Testis (tissue), 5 donors: Measurements from ENCODE around the gene FSIP1. TPM values are rescaled to one million over a fixed set of nuclear protein-coding genes. Genes with fewer than 3 reads are reported as not detected.

Experiments
- DNase-seq: peaks from one replicate; pipeline ENCODE4 v3.0.0-alpha.2; 2019
- H3K27ac ChIP-seq, 2 donors: fragments of 200-600 bp; sonication (generic); one replicate each; pipeline ENCODE4 v1.5.1; 2019
- H3K27me3 ChIP-seq: fragments of 200-600 bp; sonication (generic); one replicate; pipeline ENCODE4 v1.5.1; 2019
- H3K36me3 ChIP-seq: fragments of 200-600 bp; sonication (generic); one replicate; pipeline ENCODE4 v1.5.1; 2017; ENCODE audit warnings: low read depth; ENCODE audit errors: missing control alignments
- H3K4me1 ChIP-seq: fragments of 200-600 bp; sonication (generic); one replicate; pipeline ENCODE4 v1.5.1; 2019
- H3K4me3 ChIP-seq, 2 donors: fragments of 200-600 bp; sonication (generic); one replicate each; pipeline ENCODE4 v1.5.1; 2017 to 2019
- H3K9me3 ChIP-seq: fragments of 200-600 bp; sonication (generic); one replicate; pipeline ENCODE4 v1.5.1; 2017
- CTCF ChIP-seq, 3 experiments: fragments of 450-650 bp in 2 of 3; fragments of 200-600 bp in 1 of 3; sonication (generic) in 1 of 3; IDR thresholded peaks; one replicate each; pipeline ENCODE4 v1.5.1; 2016 to 2019; ENCODE audit warnings: antibody characterized with exemption in 3 of 3, mild to moderate bottlenecking in 2 of 3, moderate library complexity in 1 of 3
- POLR2A ChIP-seq: fragments of 450-650 bp; IDR thresholded peaks from one replicate; pipeline ENCODE4 v1.6.1; 2017; ENCODE audit warnings: antibody characterized with exemption, mild to moderate bottlenecking, moderate library complexity
- WGBS, 2 donors: methylation state at CpG; one replicate each; pipeline ENCODE4 v1.1.5; 2018; 5-methylcytosine and 5-hydroxymethylcytosine counted together
- intact Hi-C: fragments of 100-400 bp; cut with DNase I; formaldehyde crosslinking; loops from one replicate; pipeline ENCODE4 v1.15.1; 2023; ENCODE audit warnings: low total_unique reads
- long read RNA-seq, 2 donors: transcript quantifications; one replicate each; lab custom pipeline, GENCODE V29; 2026
- polyA plus RNA-seq: library from polyadenylated mRNA; stranded (reverse); fragments of 350-450 nt; fragmentation: Illumina TruSeq; extraction: RNeasy Lipid Tissue Mini Kit (QIAGEN cat#74804); gene quantifications from one replicate; pipeline ENCODE4 v1.2.3, GENCODE V29; 2014; ENCODE audit warnings: low read depth, low replicate concordance; ENCODE audit not compliant: insufficient read depth
- total RNA-seq, 2 donors: library from RNA; depleted of rRNA; stranded (reverse); fragments of >200 nt; gene quantifications; one replicate each; pipeline ENCODE4 v1.2.3, GENCODE V29; 2016

The FSIP1 gene
- total RNA-seq (1 to 10 TPM; 5.8 to 8.2 TPM), polyA plus RNA-seq (11.2 TPM)
- long read RNA-seq, donor 1, result 0 reads
- long read RNA-seq, donor 2, result 0 reads

GRCh38 chr15:39782441-39783138, at the start of gene FSIP1:
Gene FSIP1, minus strand, starts transcription at chr15:39782841. Its CDS starts 6,317 bp downstream, at chr15:39776524.
- peak within 1 kb of the TSS; percentile 73 to 86 for H3K27ac ChIP-seq
- H3K9me3 ChIP-seq, result no peaks in the 10 kb centered on the region
- H3K27me3 ChIP-seq, result no peaks in the 10 kb centered on the region
- H3K36me3 ChIP-seq, result no peaks in the 10 kb centered on the region
- 0% methylated on average over 13 to 34 of the region's 64 CpGs for WGBS, 2 donors
- DNase-seq, result peak; percentile 98
- TF ChIP-seq CTCF (IDR thresholded peaks at IDR 0.05), result no peak
- TF ChIP-seq POLR2A, result no peak
- peak within 1 kb of the TSS; percentile 86 to 87 for H3K4me3 ChIP-seq
- no peaks in the 10 kb centered on the region for H3K4me1 ChIP-seq
- intact Hi-C loops, result no loop called here

- 52 to 78% methylated on average over 1 of the region's 1 CpG for WGBS, 2 donors
- intact Hi-C loops, result no loop called here
- Histone ChIP-seq H3K36me3 (no peaks in the 10 kb centered on the region), H3K9me3 (no peaks in the 10 kb centered on the region), H3K4me1 (no peaks in the 10 kb centered on the region), H3K27ac (no peak overlapping the region), H3K27me3 (no peaks in the 10 kb centered on the region), H3K4me3 (no peak overlapping the region)
- no peak for TF ChIP-seq CTCF (IDR thresholded peaks at IDR 0.05)
- TF ChIP-seq POLR2A, result no peak
- DNase-seq, result no peak
Measured at GRCh38 chr15:39830166-39830565, 47.5 kb upstream of the FSIP1 start.

- Histone ChIP-seq H3K27ac (no peak overlapping the region), H3K27me3 (no peaks in the 10 kb centered on the region), H3K9me3 (no peaks in the 10 kb centered on the region), H3K4me3 (no peak overlapping the region), H3K36me3 (no peaks in the 10 kb centered on the region), H3K4me1 (no peaks in the 10 kb centered on the region)
- intact Hi-C loops, result no loop called here
- no peak for DNase-seq
- 48 to 54% methylated on average over 6 of the region's 6 CpGs for WGBS, 2 donors
- TF ChIP-seq POLR2A, result no peak
- TF ChIP-seq CTCF (IDR thresholded peaks at IDR 0.05), result no peak
Measured at GRCh38 chr15:39828374-39828931, 45.8 kb upstream of the FSIP1 start.

GRCh38 chr15:39826975-39827374, 44.3 kb upstream of the FSIP1 start:
- Histone ChIP-seq H3K27me3 (no peaks in the 10 kb centered on the region), H3K36me3 (no peaks in the 10 kb centered on the region), H3K27ac (no peak overlapping the region), H3K9me3 (no peaks in the 10 kb centered on the region), H3K4me1 (no peaks in the 10 kb centered on the region), H3K4me3 (no peak overlapping the region)
- intact Hi-C loops, result no loop called here
- TF ChIP-seq CTCF (IDR thresholded peaks at IDR 0.05), result no peak
- TF ChIP-seq POLR2A, result no peak
- WGBS, 2 donors, result 92 to 93% methylated on average over 2 of the region's 2 CpGs
- DNase-seq, result no peak
